SK-N-SH treated with all-trans-retinoic acid at 6 μM for 48 hours (cell line): ENCODE data around the gene RHEBL1.

Source experiments
- ATAC-seq: fragments of 200-7000 bp; cut with Tn5 transposase; 3 replicates; pipeline ENCODE4 v1.9.1; 2020; ENCODE audit warnings: mild to moderate bottlenecking, moderate library complexity
- ARNTL ChIP-seq: fragments of 450-650 bp; formaldehyde crosslinking; IDR thresholded peaks from 2 replicates; pipeline ENCODE4 v1.5.0; 2020; ENCODE audit warnings: low read depth, mild to moderate bottlenecking, moderate library complexity, borderline replicate concordance
- BACH2 ChIP-seq: fragments of 250-450 bp; sonication (Bioruptor Pico); IDR thresholded peaks from 2 replicates; pipeline ENCODE4 v1.9.0; 2021; ENCODE audit warnings: mild to moderate bottlenecking, borderline replicate concordance
- CSDC2 ChIP-seq: fragments of 250-450 bp; sonication (Bioruptor Pico); IDR thresholded peaks from 2 replicates; pipeline ENCODE4 v1.5.0; 2020; ENCODE audit warnings: mild to moderate bottlenecking, moderate library complexity
- GLIS3 ChIP-seq: fragments of 250-450 bp; sonication (Bioruptor Pico); IDR thresholded peaks from 2 replicates; pipeline ENCODE4 v1.5.0; 2020; ENCODE audit warnings: mild to moderate bottlenecking, moderate library complexity
- ISL1 ChIP-seq: fragments of 250-450 bp; sonication (Bioruptor Pico); IDR thresholded peaks from 2 replicates; pipeline ENCODE4 v2.1.2; 2022; ENCODE audit warnings: mild to moderate bottlenecking, moderate library complexity
- OSR1 ChIP-seq: fragments of 250-450 bp; sonication (Bioruptor Pico); IDR thresholded peaks from 2 replicates; pipeline ENCODE4 v1.8.0; 2022; ENCODE audit warnings: moderate library complexity, mild to moderate bottlenecking, inconsistent platforms
- PPARA ChIP-seq: fragments of 250-450 bp; sonication (Bioruptor Pico); IDR thresholded peaks from 2 replicates; pipeline ENCODE4 v1.5.0; 2020; ENCODE audit warnings: mild to moderate bottlenecking, borderline replicate concordance
- RARB ChIP-seq: fragments of 250-450 bp; sonication (Bioruptor Pico); IDR thresholded peaks from 2 replicates; pipeline ENCODE4 v1.8.0; 2021; ENCODE audit warnings: mild to moderate bottlenecking, moderate library complexity
- SNAI2 ChIP-seq: fragments of 250-450 bp; sonication (Bioruptor Pico); IDR thresholded peaks from 2 replicates; pipeline ENCODE4 v1.5.0; 2020; ENCODE audit warnings: mild to moderate bottlenecking, moderate library complexity
- TCF4 ChIP-seq: fragments of 250-450 bp; sonication (Bioruptor Pico); IDR thresholded peaks from 2 replicates; pipeline ENCODE4 v1.8.0; 2021; ENCODE audit warnings: mild to moderate bottlenecking, moderate library complexity, borderline replicate concordance
- TOX ChIP-seq: fragments of 250-450 bp; sonication (Bioruptor Pico); IDR thresholded peaks from 2 replicates; pipeline ENCODE4 v1.8.0; 2021; ENCODE audit warnings: mild to moderate bottlenecking, moderate library complexity, borderline replicate concordance
- ZC3H10 ChIP-seq: fragments of 250-450 bp; sonication (Bioruptor Pico); IDR thresholded peaks from 2 replicates; pipeline ENCODE4 v1.5.1; 2021; ENCODE audit warnings: mild to moderate bottlenecking, moderate library complexity
- ZFP3 ChIP-seq: fragments of 250-450 bp; sonication (Bioruptor Pico); IDR thresholded peaks from 2 replicates; pipeline ENCODE4 v1.5.0; 2020; ENCODE audit warnings: mild to moderate bottlenecking, moderate library complexity
- ZFP30 ChIP-seq: fragments of 450-650 bp; formaldehyde crosslinking; IDR thresholded peaks from 2 replicates; pipeline ENCODE4 v1.5.0; 2022; ENCODE audit warnings: mild to moderate bottlenecking, moderate library complexity
- ZNF565 ChIP-seq: fragments of 450-650 bp; formaldehyde crosslinking; conservative IDR thresholded peaks from 2 replicates; pipeline ENCODE4 v1.5.0; 2020; ENCODE audit warnings: low read depth, mild to moderate bottlenecking, moderate library complexity
- ZNF70 ChIP-seq: fragments of 450-650 bp; formaldehyde crosslinking; IDR thresholded peaks from 2 replicates; pipeline ENCODE4 v1.5.0; 2020; ENCODE audit warnings: mild to moderate bottlenecking, moderate library complexity
- ZNF8 ChIP-seq: fragments of 450-650 bp; formaldehyde crosslinking; IDR thresholded peaks from 2 replicates; pipeline ENCODE4 v1.5.0; 2020; ENCODE audit warnings: mild to moderate bottlenecking, moderate library complexity
- TF ChIP-seq, protein P1 (sequence below): fragments of 250-450 bp; sonication (Bioruptor Pico); IDR thresholded peaks from 2 replicates; pipeline ENCODE4 v1.5.1; 2021; ENCODE audit warnings: mild to moderate bottlenecking, moderate library complexity
- TF ChIP-seq, protein P2 (sequence below): fragments of 250-450 bp; sonication (Bioruptor Pico); IDR thresholded peaks from 2 replicates; pipeline ENCODE4 v1.8.0; 2021; ENCODE audit warnings: low read depth, mild to moderate bottlenecking, moderate library complexity, borderline replicate concordance
- TF ChIP-seq, protein P3 (sequence below): fragments of 250-450 bp; sonication (Bioruptor Pico); IDR thresholded peaks from 2 replicates; pipeline ENCODE4 v1.8.0; 2020; ENCODE audit warnings: mild to moderate bottlenecking, moderate library complexity, borderline replicate concordance
- TF ChIP-seq, protein P4 (sequence below): fragments of 250-450 bp; sonication (Bioruptor Pico); IDR thresholded peaks from 2 replicates; pipeline ENCODE4 v1.5.1; 2020; ENCODE audit warnings: low read depth, mild to moderate bottlenecking, moderate library complexity

The RHEBL1 gene

DNA sequence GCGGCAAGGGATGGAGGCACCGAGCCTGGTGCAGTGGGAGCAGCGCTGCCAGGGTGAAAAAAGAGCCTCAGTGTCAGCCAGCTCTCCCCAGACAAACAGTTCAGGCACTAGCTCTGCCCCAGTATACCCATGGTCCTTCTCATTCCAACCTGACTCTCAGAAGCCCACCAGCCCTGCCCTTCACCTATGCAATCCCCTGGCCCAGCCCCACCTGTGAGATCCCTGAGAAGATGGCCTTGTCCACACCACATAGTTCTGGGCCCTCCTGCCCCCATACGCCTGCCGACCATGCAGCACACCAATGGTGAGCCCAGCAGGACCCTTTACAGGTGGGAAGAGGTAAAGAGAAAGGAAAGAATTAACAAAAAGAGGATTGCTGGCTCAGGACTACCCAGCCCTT is 15.7 kb downstream of the RHEBL1 start:
- ATAC-seq = no peak
- TF ChIP-seq OSR1 (CRISPR knock-in tag) (no peak), TOX (no peak), PPARA (CRISPR knock-in tag) (no peak), SNAI2 (CRISPR knock-in tag) (no peak), ARNTL (CRISPR knock-in tag) (no peak), ZNF8 (CRISPR knock-in tag) (no peak)

DNA sequence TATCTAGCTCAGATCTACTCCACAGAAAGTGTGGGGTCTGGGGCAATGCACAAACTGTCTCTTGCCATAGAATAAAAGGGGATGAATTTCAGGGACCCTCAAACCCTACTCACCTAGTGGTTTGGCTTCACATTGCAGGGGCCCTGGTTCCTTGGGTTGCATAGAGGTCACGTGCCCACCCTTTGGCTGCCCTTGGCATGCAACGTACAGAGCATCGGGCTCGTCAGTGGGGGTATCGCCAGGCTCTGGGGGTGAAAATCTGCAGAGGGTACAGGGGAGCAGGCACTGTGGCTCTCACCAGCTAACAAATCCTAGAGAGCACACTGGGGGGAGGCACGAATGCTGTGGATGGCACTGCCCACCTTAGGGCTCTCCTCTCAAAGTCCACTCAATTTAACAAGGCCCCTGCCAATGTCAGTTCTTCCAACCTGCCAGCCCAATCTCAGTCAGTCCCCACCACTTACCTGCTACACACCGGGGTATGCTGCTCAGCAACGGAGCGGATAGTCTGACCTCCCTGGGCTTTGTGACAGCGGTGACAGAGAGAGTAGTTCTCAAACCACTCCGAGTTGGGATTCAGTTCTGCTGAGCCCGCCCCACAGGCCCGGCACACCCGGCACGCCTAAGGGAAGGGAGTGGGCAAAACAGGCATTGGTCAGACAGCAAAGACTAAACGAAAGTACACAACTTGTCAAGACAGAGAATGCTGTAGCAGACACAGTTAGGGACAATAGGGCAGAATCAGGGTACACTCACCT is 17.1 kb downstream of the RHEBL1 start:
- TF ChIP-seq ISL1 (CRISPR knock-in tag) = no peak
- TF ChIP-seq, protein P1, sequence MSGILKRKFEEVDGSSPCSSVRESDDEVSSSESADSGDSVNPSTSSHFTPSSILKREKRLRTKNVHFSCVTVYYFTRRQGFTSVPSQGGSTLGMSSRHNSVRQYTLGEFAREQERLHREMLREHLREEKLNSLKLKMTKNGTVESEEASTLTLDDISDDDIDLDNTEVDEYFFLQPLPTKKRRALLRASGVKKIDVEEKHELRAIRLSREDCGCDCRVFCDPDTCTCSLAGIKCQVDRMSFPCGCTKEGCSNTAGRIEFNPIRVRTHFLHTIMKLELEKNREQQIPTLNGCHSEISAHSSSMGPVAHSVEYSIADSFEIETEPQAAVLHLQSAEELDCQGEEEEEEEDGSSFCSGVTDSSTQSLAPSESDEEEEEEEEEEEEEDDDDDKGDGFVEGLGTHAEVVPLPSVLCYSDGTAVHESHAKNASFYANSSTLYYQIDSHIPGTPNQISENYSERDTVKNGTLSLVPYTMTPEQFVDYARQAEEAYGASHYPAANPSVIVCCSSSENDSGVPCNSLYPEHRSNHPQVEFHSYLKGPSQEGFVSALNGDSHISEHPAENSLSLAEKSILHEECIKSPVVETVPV = no peak
- TF ChIP-seq ZNF70 (CRISPR knock-in tag) = no peak
- TF ChIP-seq, protein P2, sequence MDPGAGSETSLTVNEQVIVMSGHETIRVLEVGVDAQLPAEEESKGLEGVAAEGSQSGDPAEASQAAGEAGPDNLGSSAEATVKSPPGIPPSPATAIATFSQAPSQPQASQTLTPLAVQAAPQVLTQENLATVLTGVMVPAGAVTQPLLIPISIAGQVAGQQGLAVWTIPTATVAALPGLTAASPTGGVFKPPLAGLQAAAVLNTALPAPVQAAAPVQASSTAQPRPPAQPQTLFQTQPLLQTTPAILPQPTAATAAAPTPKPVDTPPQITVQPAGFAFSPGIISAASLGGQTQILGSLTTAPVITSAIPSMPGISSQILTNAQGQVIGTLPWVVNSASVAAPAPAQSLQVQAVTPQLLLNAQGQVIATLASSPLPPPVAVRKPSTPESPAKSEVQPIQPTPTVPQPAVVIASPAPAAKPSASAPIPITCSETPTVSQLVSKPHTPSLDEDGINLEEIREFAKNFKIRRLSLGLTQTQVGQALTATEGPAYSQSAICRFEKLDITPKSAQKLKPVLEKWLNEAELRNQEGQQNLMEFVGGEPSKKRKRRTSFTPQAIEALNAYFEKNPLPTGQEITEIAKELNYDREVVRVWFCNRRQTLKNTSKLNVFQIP (CRISPR knock-in tag) = no peak
- ATAC-seq = no peak

DNA sequence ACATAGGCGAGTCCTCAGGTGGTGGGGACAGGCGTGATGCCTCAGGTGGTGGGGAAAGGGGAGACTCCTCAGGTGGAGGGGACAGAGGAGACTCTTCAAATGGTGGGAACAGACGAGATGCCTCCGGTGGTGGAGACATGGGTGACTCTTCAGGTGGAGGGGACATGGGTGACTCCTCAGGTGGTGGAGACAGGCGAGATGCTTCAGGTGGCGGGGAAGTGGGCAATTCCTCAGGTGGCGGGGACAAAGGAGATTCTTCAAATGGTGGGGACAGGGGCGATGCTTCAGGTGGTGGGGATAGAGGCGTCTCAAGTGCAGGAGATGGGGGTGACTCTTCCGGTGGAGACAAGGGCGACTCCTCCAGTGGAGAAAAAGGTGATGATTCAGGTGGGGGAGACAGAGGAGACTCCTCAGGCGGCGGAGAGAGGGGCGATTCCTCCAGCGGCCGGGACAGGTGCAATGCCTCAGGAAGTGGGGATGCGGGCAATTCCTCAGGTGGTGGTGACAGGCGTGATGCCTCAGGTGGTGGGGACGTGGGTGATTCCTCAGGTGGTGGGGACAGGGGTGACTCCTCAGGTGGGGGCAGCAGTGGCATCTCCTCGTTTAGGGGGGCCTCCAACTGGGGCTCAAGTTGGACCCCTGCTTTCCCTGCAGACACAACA is 17.9 kb downstream of the RHEBL1 start:
- no peak for TF ChIP-seq ZC3H10 (CRISPR knock-in tag)
- no peak for TF ChIP-seq ZNF565 (CRISPR knock-in tag)
- no peak for TF ChIP-seq ZNF70 (CRISPR knock-in tag)
- no peak for TF ChIP-seq TOX
- TF ChIP-seq, protein P3, sequence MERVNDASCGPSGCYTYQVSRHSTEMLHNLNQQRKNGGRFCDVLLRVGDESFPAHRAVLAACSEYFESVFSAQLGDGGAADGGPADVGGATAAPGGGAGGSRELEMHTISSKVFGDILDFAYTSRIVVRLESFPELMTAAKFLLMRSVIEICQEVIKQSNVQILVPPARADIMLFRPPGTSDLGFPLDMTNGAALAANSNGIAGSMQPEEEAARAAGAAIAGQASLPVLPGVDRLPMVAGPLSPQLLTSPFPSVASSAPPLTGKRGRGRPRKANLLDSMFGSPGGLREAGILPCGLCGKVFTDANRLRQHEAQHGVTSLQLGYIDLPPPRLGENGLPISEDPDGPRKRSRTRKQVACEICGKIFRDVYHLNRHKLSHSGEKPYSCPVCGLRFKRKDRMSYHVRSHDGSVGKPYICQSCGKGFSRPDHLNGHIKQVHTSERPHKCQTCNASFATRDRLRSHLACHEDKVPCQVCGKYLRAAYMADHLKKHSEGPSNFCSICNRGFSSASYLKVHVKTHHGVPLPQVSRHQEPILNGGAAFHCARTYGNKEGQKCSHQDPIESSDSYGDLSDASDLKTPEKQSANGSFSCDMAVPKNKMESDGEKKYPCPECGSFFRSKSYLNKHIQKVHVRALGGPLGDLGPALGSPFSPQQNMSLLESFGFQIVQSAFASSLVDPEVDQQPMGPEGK = no peak
- no peak for TF ChIP-seq RARB
- no peak for TF ChIP-seq BACH2
- TF ChIP-seq, protein P4, sequence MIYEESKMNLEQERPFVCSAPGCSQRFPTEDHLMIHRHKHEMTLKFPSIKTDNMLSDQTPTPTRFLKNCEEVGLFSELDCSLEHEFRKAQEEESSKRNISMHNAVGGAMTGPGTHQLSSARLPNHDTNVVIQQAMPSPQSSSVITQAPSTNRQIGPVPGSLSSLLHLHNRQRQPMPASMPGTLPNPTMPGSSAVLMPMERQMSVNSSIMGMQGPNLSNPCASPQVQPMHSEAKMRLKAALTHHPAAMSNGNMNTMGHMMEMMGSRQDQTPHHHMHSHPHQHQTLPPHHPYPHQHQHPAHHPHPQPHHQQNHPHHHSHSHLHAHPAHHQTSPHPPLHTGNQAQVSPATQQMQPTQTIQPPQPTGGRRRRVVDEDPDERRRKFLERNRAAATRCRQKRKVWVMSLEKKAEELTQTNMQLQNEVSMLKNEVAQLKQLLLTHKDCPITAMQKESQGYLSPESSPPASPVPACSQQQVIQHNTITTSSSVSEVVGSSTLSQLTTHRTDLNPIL = no peak
- no peak for TF ChIP-seq ARNTL (CRISPR knock-in tag)
- ATAC-seq = no peak

DNA sequence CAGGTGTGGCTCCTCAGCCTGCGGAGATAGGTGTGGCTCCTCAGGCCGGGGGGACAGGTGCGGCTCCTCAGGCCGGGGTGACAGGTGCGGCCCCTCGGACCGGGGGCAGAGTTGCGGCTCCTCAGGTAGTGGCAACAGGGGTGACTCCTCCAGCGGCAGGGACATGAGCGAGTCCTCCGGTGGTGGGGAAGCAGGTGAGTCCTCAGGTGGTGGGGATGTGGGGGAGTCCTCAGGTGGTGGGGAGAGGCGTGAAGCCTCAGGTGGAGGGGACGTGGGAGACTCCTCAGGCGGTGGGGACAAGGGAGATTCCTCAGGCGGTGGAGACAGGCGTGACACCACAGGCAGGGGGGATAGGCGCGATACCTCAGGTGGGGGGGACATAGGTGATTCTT is 18.4 kb downstream of the RHEBL1 start:
- no peak for ATAC-seq

More for the DNA sequence above, 18.4 kb downstream of the RHEBL1 start:
- TF ChIP-seq ZFP30 (no peak), OSR1 (CRISPR knock-in tag) (no peak), ZNF8 (CRISPR knock-in tag) (no peak), ZNF70 (CRISPR knock-in tag) (no peak), ZC3H10 (CRISPR knock-in tag) (no peak), TCF4 (CRISPR knock-in tag) (no peak), GLIS3 (CRISPR knock-in tag) (no peak), CSDC2 (no peak), RARB (no peak), ZFP3 (CRISPR knock-in tag) (no peak), PPARA (CRISPR knock-in tag) (no peak), ISL1 (CRISPR knock-in tag) (no peak)
- TF ChIP-seq, protein P2 (CRISPR knock-in tag) = no peak
- TF ChIP-seq, protein P1 = no peak
- TF ChIP-seq, protein P4 = no peak
- TF ChIP-seq, protein P3 = no peak
- TF ChIP-seq, all 23 proteins: peak for 0
